ENCODE data around the gene CATSPER3.

DNA sequence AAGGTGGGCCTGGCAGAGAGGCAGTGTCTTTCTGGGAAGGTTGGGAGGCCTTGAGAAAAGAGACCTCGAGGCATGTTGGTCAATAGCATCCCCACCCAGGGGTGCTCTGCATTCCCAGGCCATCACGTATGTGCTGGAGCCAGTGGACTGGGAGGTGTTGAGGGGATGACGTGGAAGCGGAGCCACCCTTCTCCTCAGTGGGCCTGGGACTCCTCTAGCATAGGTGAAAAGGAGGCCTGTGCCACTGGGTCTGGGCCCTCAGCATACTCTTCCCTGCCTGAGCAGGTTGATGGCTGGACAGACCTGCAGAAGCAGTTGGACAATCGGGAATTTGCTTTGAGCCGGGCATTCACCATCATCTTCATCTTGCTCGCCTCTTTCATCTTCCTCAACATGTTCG is 40.8 kb downstream of the CATSPER3 start:
- TF ChIP-seq CTCF (conservative IDR thresholded peaks at IDR 0.05), result no peak
- TF ChIP-seq EZH2 (IDR thresholded peaks at IDR 0.05; ENCODE audit: low read depth), result no peak

All from PC-9 (cell line).